ENCODE measurements around the gene GLS.
A peak's percentile ranks its signal among the peaks of the same experiment; 100 is the strongest.
"Not testable (repeated sequence)": the region's sequence is repeated elsewhere in the genome, so short reads cannot be mapped to it uniquely, and the experiment has no call there.

Gene GLS

DNA sequence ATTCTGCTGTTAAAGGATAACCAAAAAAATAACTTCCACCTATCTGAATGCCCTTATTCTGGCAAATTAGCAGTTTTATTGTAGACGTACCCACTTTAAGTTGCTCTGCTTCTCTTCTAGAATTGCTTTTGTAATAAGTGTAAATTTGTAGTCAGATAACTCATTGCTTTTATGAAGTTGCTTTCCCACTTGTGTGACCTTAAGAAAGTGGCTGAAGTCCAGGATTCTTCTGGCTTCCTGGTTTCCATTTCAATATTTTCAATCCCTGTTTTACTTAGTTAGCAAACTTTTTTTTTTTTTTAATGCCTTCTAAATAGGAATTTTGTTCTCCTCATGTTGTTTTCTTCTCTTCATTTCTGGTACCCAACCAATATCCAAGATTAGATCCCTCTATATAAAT, 59.8 kb downstream of the GLS start:
- DNase-seq, result no peak

DNA sequence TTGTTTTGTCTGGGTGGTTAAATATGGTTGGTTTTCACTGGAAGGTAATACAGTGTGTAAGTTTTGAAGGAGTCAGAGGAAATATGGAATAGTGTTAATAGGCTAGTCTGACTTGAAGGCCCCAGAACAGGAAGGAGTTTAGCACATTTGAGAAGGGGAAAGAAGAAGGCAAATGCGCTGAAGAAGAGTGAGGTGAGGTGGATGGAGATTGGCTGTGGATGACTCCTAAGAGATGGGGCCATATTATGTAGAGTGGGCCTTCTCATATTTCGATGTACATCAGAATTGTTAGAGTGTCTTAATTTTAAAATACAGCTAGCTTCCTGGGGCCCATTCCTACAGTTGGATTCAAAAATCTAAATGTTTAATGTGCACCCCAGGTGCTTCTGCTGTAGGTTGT, 61.0 kb downstream of the GLS start:
- no peak for DNase-seq

DNA sequence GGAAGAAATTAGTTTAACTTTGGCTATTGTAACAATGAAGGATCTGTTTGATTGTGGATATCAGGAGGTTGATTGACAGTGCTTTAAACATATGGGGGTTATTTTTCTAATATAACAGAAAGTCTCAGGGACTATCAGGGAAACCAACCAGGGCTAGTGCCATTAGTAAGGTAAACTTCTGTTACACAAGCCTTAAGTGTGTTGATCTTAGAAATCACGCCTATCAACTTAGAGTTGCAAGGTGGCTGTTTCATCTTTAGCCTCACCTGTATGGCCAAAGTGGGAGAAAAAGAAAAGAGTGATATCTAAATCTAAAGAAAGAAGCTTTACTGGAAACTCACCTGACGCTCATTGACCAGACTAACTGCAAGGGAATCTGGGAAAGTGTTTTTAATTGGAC, 62.1 kb downstream of the GLS start:
- no peak for DNase-seq

DNA sequence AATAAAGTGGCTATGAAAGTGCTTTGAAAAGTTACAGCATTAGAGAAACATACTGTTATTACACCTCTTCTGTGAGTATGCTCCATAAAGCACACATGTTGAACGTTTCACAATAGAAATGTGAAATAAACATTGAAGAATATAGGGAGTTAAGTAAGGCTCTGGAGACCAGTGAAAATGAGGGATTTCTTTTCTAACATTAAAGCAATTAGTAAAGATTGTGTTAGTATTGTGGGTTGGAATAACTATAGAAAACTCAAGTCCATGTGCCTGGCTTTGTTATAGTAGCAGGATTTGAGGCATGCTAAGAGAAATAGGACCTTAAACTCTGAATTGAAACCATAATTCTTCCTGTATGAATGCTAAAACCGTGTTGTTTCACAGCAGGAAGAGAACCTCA, 63.1 kb downstream of the GLS start:
- no peak for DNase-seq

DNA sequence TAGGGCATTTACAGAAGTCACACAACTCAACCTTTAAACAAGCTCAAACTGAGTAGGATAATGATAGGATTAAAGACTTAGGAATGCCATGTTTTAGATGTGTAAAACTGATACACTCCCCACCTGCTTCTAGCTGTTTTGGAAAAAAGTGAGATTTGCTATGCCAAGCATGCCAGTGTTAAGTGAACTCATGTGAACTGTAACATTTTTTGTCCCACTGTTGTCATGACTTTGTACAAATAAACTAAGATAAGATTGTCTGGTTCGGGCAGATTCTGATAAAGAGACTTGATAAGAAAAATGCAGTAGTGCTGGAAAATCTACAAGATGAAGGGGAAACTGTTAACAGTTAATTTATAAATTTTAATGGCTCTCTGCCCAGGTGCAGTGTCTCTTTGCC, 66.5 kb downstream of the GLS start:
- peak; percentile 37 for DNase-seq

DNA sequence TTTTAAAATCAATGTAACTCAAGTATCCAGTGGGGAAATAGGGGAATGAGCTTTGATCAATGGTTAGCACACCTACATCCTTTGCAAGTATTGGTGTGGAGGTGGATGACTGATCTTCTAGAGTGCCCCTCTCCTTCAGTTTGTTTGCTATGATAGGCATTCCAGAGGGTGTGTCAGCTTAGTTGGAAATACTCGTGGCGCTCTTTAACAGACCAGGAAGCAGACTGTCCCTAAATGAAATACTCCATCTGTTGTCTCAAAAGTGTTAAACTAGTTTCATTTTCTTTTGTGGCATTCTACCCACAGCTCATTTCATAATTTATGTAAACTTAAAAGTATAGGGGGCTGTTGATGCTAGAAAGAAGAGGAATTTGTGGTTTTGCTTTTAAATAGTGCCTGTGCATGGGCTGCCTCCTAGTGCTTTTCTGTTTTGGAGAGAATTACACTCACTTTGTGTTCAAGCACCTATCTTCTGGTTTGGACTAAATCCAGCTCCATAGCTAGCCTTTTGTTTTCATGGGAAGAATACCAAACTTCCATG, 67.2 kb downstream of the GLS start:
- DNase-seq, result peak; percentile 39

DNA sequence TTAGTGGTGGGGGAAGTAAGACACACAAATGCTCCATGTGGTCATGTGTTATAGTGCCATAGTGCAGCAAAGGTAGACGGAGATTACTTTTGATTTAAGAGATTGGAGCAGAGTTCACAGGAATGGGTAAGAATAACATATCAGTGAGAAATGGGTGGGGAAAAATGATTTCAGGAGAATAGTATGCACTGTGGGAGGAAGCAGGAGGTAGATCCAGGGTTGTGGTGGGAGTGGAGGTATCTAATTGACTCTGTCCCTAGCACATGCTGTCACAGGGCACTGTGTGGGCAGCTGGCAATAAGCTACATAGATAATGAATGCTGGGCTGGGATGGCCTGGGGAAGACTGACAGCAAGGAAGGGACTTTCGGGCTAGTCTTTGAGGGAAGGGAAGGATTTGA, 68.0 kb downstream of the GLS start:
- DNase-seq, result peak; percentile 11

DNA sequence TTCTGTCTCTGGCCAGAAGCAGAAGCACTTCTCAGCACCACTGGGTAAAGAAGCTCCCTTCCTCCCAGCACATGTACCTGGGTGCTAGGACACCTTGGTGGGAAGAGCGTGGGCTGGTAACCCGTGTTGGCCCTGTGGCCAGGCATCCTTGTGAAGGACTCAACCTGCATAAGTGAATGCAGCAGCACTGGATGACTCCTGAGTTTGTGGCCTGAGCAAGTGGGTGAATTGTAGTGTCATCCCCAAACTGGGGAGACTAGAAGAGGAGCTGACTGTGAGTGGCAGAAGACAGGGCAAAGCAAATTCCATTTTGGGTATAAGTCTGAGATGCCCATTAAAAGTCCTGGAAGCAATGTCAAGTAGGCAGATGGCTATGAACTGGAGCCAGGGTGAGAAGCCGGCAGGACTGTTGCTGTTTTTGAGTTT, 70.0 kb downstream of the GLS start:
- DNase-seq, result no peak

DNA sequence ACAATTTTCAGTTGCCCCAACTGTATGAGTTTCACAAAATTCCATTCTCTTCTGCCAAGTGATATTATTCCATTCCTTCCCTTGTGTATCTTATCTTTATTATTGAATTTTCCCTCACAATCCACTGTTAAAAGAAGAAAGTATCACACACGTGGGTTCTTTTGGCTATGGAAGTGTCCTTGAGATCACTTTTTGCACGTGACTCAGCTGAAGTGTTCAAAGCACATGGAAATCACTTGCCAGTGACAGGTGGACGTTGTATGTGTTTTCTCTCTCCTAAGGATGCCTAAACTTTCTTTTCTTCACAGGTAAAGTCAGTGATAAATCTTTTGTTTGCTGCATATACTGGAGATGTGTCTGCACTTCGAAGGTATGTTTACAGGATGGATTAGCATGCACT, 72.6 kb downstream of the GLS start:
- DNase-seq, result no peak

DNA sequence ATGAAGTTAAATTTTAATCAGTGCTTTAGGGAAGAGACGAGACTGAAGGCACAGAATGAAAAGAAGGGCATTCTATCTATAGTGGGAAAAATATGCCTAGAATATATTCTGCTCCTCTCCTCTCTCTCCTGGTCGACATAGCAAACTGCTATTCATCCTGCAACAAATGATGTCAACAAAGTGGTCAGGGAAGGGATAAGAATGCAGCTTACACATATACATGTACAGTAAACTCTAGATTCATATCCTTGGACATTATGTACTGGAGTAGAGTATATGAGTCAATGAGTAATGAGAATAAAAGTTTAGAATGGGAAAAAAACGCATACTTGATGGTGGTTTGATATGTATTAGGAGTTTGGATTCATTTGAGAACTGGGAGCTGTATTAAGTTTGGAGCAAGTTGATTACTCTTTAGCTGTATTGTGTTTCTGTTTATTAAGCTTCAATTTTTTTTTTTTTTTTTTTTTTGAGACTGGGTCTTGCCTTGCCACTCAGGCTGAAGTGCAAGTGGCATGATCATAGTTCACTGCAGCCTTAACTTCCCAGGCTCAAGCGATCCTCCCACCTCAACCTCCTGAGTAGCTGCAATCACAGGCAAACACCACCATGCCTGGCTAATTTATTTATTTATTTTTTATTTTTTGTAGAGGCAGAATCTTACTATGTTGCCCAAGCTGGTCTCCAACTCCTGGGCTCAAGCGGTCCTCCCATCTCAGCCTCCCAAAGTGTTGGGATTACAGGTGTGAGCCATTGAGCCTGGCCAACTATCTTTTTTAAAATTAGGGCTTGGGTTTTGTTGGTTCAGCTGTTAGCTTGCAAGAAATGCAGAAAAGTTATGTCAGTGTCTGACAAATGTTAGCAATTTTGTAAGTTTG, 79.5 kb downstream of the GLS start:
- DNase-seq, result no peak

DNA sequence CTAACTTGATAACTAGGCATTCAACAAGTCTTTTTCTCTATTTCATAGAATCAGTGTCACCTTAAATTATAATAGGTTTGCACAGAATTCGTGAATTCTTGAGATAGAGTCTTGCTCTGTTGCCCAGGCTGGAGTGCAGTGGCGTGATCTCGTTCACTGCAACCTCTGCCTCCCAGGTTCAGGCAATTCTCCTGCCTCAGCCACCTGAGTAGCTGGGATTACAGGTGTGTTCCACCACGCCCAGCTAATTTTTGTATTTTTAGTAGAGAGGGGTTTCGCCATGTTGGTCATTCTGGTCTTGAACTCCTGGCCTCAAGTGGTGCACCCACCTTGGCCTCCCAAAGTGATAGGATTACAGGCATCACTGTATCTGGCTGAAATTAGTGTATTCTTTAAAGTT, 80.5 kb downstream of the GLS start:
- DNase-seq, result not testable (repeated sequence)

DNA sequence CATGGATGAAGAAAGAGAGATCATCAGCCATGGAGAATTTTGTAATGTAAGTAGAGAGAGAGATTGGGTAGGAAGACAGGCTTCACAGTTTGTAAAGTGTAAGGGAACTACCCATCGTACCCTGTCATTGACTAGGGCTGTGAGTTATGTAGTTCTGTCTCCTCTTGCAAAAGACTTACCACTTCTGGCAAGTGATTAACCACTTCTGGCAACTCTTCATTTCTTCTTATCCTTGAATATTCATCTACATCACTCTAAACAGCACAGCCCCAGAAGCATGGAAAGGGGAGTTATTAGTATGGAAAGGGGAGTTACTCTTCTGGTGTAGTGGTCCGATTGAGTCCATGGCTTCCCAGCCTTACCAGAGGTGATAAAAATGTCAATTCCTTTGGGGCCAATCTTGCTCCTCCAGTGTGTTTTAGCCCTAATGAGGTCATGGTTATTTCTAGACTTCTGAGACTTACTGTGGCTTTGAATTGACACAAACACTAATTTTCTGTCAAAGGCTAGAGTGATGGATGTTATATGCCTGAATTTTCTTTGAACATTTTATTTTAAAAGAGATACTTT, 81.4 kb downstream of the GLS start:
- no peak for DNase-seq

DNA sequence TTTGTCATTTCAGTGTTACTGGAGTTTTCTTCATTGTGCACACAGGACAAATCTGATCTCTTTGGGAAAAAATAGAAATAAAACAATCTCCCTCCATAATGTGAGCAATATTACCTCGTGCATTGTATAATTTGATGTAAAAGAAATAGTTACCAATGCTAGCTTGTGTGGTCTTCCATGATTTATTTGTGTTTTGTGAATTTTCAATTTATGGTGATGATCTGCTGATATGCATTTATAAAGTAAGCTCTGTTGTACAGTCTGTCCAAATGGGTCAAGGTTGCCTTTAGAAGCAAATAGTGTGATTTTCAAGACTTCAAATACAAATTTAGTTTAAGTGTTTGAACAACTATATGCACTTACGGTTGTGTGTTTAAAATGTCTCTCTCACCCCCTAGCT, 82.5 kb downstream of the GLS start:
- no peak for DNase-seq

DNA sequence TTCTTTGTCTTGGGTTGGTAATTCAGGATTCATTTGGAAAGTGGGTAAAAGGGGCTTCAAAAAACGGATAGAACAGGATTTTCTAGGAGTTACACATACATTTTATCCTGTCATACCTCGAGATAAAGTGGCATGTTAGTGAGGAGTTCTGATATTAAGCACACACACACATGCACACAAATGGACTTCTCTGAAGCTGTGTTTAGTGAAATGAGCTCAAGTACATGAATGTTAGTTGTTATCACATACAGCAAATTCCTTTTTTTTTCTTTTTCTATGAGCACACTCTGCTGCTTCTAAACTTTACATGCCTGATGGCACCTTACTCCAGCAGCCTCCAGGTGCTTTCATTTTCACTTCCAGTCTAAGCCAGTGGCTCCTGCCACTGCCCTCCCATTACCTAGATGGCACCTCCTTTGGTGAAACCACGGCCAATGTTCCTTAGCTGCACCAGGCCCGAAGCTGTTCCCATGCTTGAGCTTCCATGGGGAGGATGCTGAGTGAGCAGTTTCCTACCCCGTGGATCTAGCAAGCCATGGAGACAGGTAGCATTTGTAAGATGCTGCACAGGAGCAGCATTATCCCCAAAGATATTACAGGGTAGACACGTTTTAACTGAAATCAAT, 83.7 kb downstream of the GLS start:
- no peak for DNase-seq

DNA sequence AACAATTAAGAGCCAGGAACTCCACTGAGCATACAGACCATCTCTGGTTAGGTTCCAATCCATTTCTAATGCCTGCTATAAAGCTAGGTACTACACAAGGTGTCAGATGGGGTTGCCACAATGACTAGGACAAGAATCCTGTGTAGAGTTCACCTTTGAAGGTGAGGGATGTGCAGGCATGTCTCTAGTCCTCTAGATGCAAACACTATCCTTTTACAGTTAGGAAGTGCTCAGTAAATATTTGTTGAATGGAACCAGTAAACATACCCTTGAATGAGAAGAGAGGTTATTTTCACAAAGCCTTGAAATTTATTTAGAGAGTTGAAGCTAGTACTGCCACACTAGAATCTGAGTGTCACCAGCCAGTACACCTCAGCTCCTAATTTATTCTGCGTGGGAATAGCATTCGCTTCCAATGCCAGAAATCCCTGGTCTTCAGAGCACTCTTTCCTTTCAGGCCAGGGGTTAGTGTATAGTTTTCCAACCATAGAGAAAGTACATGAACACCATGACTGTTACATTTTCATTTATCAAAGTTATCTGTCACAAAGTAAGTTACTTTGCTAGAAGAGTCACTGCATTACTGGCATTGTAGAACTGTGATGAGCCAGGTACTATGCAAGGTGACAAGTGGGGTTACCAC, 85.1 kb downstream of the GLS start:
- DNase-seq, result no peak

DNA sequence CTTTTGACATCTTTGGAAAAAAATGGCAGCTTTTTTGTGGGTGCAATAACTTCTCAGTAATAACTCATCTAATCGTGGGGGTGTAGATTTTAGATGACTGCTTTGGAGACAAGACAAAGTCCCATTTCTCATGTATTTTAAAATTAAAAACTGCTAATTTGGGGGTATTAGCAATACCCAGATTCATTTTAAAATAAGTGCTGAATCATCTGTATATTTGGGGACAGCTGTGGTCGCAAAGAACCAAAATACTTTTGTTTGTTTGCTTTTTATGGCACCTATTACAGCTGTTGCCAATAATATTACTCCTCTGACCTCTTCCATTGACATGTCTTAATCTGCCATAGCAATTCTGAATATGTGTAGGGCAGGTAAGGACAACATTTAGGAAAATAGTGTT, 87.9 kb downstream of the GLS start:
- DNase-seq, result no peak

DNA sequence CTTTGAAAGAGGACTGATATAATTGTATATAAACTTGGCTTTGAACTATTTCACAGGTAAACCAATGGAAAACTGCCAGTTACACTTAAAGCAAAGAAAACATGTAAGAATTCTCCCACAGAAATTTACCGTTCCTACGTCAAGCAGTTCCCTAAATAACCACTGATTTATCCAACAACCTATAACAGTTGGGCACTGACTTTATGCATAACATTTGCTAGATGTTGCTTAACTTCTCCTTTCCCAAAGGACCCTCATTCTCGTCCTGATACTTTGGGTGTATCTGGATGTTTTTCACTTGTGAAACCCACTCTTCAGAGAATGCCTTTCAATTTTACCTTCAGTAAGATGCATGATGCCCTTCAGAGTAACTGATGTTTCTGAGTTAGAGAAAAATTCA, 89.5 kb downstream of the GLS start:
- no peak for DNase-seq

DNA sequence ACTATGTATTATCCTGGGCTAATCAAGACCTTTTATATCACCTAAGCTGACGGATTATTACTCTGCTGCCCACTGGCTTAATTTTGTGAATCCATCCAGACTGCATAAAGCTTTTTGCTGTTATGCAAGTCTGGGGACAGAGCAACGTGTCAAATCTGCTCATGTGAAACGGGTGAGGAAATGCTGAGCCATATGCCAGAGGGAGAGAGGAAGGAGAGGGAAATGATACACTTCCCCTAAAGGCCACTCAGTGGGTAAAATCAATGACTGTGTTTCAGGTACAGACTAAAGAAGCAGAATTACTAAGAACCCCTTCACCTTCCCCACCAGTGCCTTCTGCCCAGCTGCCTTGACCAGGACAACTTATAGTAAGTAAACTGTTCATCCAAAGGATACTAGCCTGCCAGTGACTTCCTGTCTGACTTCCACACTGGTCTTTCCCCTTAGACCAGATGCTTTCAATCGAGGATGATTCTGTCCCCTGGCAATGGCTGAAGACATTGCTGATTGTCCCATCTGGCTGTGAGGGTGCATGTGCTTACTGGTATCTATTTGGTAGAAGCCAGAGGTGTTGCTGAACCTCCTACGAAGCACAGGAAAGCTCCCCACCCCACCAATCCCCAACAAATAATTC, 90.4 kb downstream of the GLS start:
- DNase-seq, result no peak

DNA sequence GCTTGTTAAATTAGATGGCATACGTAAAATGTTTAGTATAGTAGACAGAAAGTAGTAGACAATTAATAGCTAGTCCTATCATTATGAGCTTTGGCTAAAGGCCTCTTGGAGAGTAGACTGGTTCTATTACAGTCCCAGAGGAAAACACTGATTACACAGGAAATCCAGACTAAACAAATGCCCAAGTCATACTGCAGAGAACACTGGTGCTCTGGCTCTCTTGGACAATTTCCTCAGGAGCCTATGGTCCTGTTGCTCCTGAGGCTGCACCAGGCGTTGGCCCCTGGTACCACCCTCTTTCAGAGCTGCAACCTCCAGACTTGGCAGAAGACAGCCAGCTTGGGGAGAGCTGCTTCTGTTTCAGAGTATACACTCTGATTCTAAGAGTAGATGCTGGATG, 91.6 kb downstream of the GLS start:
- DNase-seq, result no peak

DNA sequence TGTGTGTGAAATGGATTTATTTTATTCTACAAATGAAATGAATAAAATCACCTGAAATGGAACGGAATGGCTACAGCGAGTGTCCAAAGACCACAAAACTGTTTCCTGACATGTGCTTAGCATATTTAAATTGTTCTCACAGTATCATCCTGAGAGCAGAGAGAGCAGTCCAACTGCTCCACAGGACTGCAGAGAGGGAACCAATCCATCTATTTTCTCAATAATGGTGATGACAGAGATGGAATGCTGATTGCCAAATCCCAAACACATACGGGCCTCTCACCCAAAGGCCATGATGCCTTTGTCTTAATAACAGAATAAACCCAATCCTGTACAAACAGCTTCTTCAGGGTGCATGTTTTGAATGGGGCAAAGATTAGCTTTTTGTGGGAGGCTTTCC, 92.2 kb downstream of the GLS start:
- DNase-seq, result no peak

DNA sequence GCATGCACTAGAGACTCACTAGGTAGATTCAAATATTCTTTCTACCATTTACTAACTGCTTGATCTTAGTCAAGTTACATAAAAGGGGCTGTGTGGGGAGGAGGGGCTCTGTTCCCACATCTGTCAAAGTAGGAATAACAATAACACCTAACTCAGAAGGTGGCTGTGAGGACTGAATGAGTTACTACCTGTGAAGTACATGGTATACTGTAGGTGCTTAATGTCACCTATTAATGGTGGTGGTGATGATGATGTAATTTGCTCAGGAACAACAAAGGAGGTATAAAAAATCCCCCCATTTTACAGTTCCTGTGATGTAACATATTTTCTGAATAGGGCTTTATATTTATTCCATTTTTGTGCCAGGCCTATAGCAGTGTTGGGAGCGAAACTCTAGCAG, 92.6 kb downstream of the GLS start:
- DNase-seq, result no peak

DNA sequence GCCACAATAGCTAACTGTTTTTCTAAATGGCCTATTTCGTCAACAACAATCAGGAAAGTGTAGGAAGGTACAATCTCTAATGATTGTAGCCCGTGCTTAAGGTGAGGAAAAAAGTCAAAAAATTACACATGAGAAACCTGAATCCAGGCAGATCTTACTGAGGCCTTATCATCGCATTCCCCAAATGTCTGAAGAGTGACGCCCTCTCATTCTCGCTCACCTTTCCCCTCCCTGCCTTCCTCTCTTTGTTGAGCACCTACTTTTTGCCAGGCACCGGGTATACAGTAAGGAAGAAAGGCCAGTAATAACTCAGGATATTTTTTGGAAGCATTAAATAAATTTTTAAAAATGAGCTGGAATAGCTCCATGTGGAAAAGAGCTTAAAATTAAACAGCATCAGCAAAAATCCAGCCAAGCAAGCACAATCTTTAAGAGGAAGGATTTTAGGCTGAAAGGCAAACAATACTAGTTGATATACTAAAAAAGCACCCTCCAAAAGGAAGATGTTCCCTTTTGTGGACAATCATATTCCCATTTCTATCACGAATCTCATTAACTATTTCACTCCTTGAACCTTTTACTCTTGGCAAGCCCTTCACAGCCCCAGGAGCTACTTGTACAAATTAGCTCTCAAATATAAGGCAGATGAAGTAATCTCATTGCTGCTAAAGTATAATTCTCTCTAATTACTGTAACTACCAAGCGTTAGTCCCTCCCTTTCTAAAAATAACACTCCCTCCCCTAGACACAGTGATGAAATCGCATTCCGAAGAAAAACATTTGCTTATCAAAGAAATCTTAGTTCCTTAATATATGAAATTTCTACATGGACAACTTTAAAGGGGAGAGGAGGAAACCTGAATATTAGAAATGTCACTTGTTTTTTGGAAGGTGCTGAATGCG, 93.4 kb downstream of the GLS start:
- no peak for DNase-seq

Data from eye (tissue), 1 donor.